Liver (tissue), 9 donors: ENCODE data around the gene ABHD17A. TPM values are rescaled to one million over a fixed set of nuclear protein-coding genes. Genes with fewer than 3 reads are reported as not detected.

Source experiments
- DNase-seq: peaks from one replicate; pipeline ENCODE4 v3.0.0-alpha.2; 2017; ENCODE audit warnings: low spot score
- H3K27ac ChIP-seq, 2 donors: one replicate each; pipeline ENCODE4 v1.7.0; 2013; ENCODE audit warnings: inconsistent platforms in 2 of 2, low read length in 2 of 2, control low read depth in 1 of 2, low read depth in 1 of 2, mild to moderate bottlenecking in 1 of 2
- H3K27me3 ChIP-seq, 4 donors: one replicate each; pipeline versions ENCODE4 v1.6.1 to v1.7.0; 2013; ENCODE audit warnings: low read length in 3 of 4, inconsistent platforms in 1 of 4, mild to moderate bottlenecking in 1 of 4, moderate library complexity in 1 of 4; ENCODE audit not compliant: control insufficient read depth in 4 of 4, insufficient read depth in 4 of 4
- H3K36me3 ChIP-seq, 4 donors: one replicate each; pipeline versions ENCODE4 v1.6.1 to v1.7.0; 2013; ENCODE audit warnings: low read length in 3 of 4, mild to moderate bottlenecking in 3 of 4, low read depth in 1 of 4, moderate library complexity in 1 of 4; ENCODE audit not compliant: control insufficient read depth in 4 of 4, insufficient read depth in 3 of 4
- H3K4me1 ChIP-seq, 4 donors: one replicate each; pipeline versions ENCODE4 v1.6.1 to v1.7.0; 2013; ENCODE audit warnings: low read length in 3 of 4, mild to moderate bottlenecking in 3 of 4, moderate library complexity in 1 of 4; ENCODE audit not compliant: control insufficient read depth in 4 of 4, insufficient read depth in 4 of 4
- H3K4me3 ChIP-seq, 3 donors: one replicate each; pipeline versions ENCODE4 v1.6.1 to v1.7.0; 2013; ENCODE audit warnings: low read length in 3 of 3, control low read depth in 1 of 3, low read depth in 1 of 3, mild to moderate bottlenecking in 1 of 3
- H3K9ac ChIP-seq, 2 donors: one replicate each; pipeline ENCODE4 v1.7.0; 2013; ENCODE audit warnings: low read length in 2 of 2, mild to moderate bottlenecking in 2 of 2, moderate library complexity in 2 of 2, control low read depth in 1 of 2, low read depth in 1 of 2
- H3K9me3 ChIP-seq, 4 donors: one replicate each; pipeline versions ENCODE4 v1.6.1 to v1.7.0; 2013; ENCODE audit warnings: low read length in 3 of 4; ENCODE audit not compliant: control insufficient read depth in 4 of 4
- ATF3 ChIP-seq: IDR thresholded peaks from 2 replicates; pipeline ENCODE4 v1.6.1; 2016; ENCODE audit warnings: antibody characterized with exemption
- CTCF ChIP-seq: fragments of 150-350 bp; IDR thresholded peaks from 2 replicates; pipeline ENCODE4 v1.5.1; 2017; ENCODE audit warnings: improper control_type of control experiment, low read depth, low read length; ENCODE audit not compliant: missing input control
- EGR1 ChIP-seq, 2 donors: IDR thresholded peaks; 2 replicates each; pipeline ENCODE4 v1.6.1; 2016 to 2018; ENCODE audit warnings: antibody characterized with exemption in 2 of 2, low read depth in 2 of 2
- FOXA1 ChIP-seq: IDR thresholded peaks from 2 replicates; pipeline ENCODE4 v1.6.1; 2016; ENCODE audit warnings: antibody characterized with exemption
- FOXA2 ChIP-seq: IDR thresholded peaks from 2 replicates; pipeline ENCODE4 v1.6.1; 2016; ENCODE audit warnings: antibody characterized with exemption
- GABPA ChIP-seq, 2 donors: IDR thresholded peaks in 1 of 2; conservative IDR thresholded peaks in 1 of 2; 2 replicates each; pipeline ENCODE4 v1.6.1; 2016; ENCODE audit warnings: antibody characterized with exemption in 2 of 2, mild to moderate bottlenecking in 1 of 2, moderate library complexity in 1 of 2
- HNF4A ChIP-seq, 2 donors: conservative IDR thresholded peaks; 2 replicates each; pipeline ENCODE4 v1.6.1; 2016; ENCODE audit warnings: antibody characterized with exemption in 2 of 2, mild to moderate bottlenecking in 2 of 2
- HNF4G ChIP-seq: IDR thresholded peaks from 2 replicates; pipeline ENCODE4 v1.6.1; 2016; ENCODE audit warnings: antibody characterized with exemption
- JUND ChIP-seq, 2 donors: IDR thresholded peaks; 2 replicates each; pipeline ENCODE4 v1.6.1; 2016; ENCODE audit warnings: antibody characterized with exemption in 2 of 2
- MAX ChIP-seq: IDR thresholded peaks from 2 replicates; pipeline ENCODE4 v1.6.1; 2016; ENCODE audit warnings: antibody characterized with exemption
- NR2F2 ChIP-seq: IDR thresholded peaks from 2 replicates; pipeline ENCODE4 v1.6.1; 2016; ENCODE audit warnings: antibody characterized with exemption
- RAD21 ChIP-seq, 2 donors: IDR thresholded peaks; 2 replicates each; pipeline ENCODE4 v1.6.1; 2016; ENCODE audit warnings: antibody characterized with exemption in 2 of 2, mild to moderate bottlenecking in 2 of 2
- REST ChIP-seq: IDR thresholded peaks from 2 replicates; pipeline ENCODE4 v1.6.1; 2016; ENCODE audit warnings: antibody characterized with exemption, mild to moderate bottlenecking
- RXRA ChIP-seq, 2 donors: IDR thresholded peaks; 2 replicates each; pipeline ENCODE4 v1.6.1; 2017 to 2018; ENCODE audit warnings: antibody characterized with exemption in 2 of 2, mild to moderate bottlenecking in 1 of 2
- SP1 ChIP-seq: IDR thresholded peaks from 2 replicates; pipeline ENCODE4 v1.6.1; 2018; ENCODE audit warnings: antibody characterized with exemption, mild to moderate bottlenecking
- TAF1 ChIP-seq: conservative IDR thresholded peaks from 2 replicates; pipeline ENCODE4 v1.6.1; 2016; ENCODE audit warnings: antibody characterized with exemption, mild to moderate bottlenecking
- YY1 ChIP-seq: IDR thresholded peaks from 2 replicates; pipeline ENCODE4 v1.6.1; 2016; ENCODE audit warnings: antibody characterized with exemption, mild to moderate bottlenecking
- ZBTB33 ChIP-seq: IDR thresholded peaks from 2 replicates; pipeline ENCODE4 v1.6.1; 2016; ENCODE audit warnings: antibody characterized with exemption
- WGBS: extraction: QIAGEN DNeasy Blood & Tissue Kit; methylation state at CpG from one replicate; pipeline ENCODE4 v1.1.7; 2013; 5-methylcytosine and 5-hydroxymethylcytosine counted together
- polyA plus RNA-seq, 2 donors: library from polyadenylated mRNA; stranded (reverse) in 1 of 2; unstranded in 1 of 2; fragments of 200-250 nt in 1 of 2; fragments of >200 nt in 1 of 2; fragmentation: Nextera tagmentation in 1 of 2; extraction: Ambion mirVana in 1 of 2; gene quantifications; one replicate each; pipeline versions ENCODE4 v1.2.1 to v1.2.3, GENCODE V29; 2013 to 2015
- total RNA-seq, 2 donors: library from RNA; depleted of rRNA; stranded (reverse); fragments of >200 nt; gene quantifications; one replicate each; pipeline ENCODE4 v1.2.3, GENCODE V29; 2014
- donor health status: healthy.
- donor health status: healthy.
- donor health status: healthy.
- donor health status: healthy.
- donor health status: healthy.

Gene ABHD17A
- total and polyA plus RNA-seq, 4 donors, result 8.1 to 30.2 (median 27.0) TPM

GRCh38 chr19:1920644-1921043 lies 35.3 kb upstream of the ABHD17A start:
- no peak for DNase-seq
- no peak overlapping the region for H3K9ac ChIP-seq
- TF ChIP-seq RXRA (IDR thresholded peaks at IDR 0.05) (no peak), FOXA2 (no peak), CTCF (no peak), MAX (no peak), EGR1 (IDR thresholded peaks at IDR 0.05; ENCODE audit: low read depth in 2 of 2) (no peak), REST (no peak), JUND (IDR thresholded peaks at IDR 0.05) (no peak), RAD21 (IDR thresholded peaks at IDR 0.05) (no peak), HNF4A (conservative IDR thresholded peaks at IDR 0.05) (no peak), ZBTB33 (no peak), ATF3 (no peak), YY1 (no peak), TAF1 (no peak), HNF4G (no peak), NR2F2 (no peak), SP1 (no peak), GABPA (IDR thresholded peaks at IDR 0.05 in 1 of 2, conservative IDR thresholded peaks at IDR 0.05 in 1 of 2) (no peak), FOXA1 (no peak)
- no peaks in the 10 kb centered on the region for H3K4me1 ChIP-seq
- H3K4me3 ChIP-seq, result no peak overlapping the region
- H3K27ac ChIP-seq, result no peak overlapping the region
- WGBS, result 96% methylated on average over 19 of the region's 19 CpGs
- H3K9me3 ChIP-seq, result no peaks in the 10 kb centered on the region
- H3K36me3 ChIP-seq, result peaks cover 5 to 40% (median 12%) of the 10 kb centered on the region in 4 donors
- no peaks in the 10 kb centered on the region for H3K27me3 ChIP-seq
